DND-41 (cell line): ENCODE measurements around the gene ADM2.

Source experiments
- ATAC-seq: fragments of 200-7000 bp; cut with Tn5 transposase; 3 replicates; pipeline ENCODE4 v1.9.1; 2021; ENCODE audit warnings: low read depth; ENCODE audit not compliant: insufficient read depth
- DNase-seq: peaks from one replicate; pipeline ENCODE4 v3.0.0-alpha.2; 2020
- H2AFZ ChIP-seq: 2 replicates; pipeline ENCODE4 v1.6.0; 2012; ENCODE audit warnings: low read depth, low read length
- H3K27ac ChIP-seq: 2 replicates; pipeline ENCODE4 v1.5.1; 2012; ENCODE audit warnings: low read length, inconsistent platforms
- H3K27me3 ChIP-seq: fragments of 200-600 bp; sonication (generic); 2 replicates; pipeline ENCODE4 v1.6.0; 2012; ENCODE audit warnings: low read length, mild to moderate bottlenecking, inconsistent platforms; ENCODE audit not compliant: insufficient read depth, poor library complexity
- H3K36me3 ChIP-seq: 2 replicates; pipeline ENCODE4 v1.5.1; 2012; ENCODE audit warnings: low read length, inconsistent platforms; ENCODE audit not compliant: insufficient read depth
- H3K4me1 ChIP-seq: 2 replicates; pipeline ENCODE4 v1.5.1; 2012; ENCODE audit warnings: mild to moderate bottlenecking, low read length; ENCODE audit not compliant: insufficient read depth
- H3K4me2 ChIP-seq: 2 replicates; pipeline ENCODE4 v1.6.0; 2012; ENCODE audit warnings: mild to moderate bottlenecking, moderate library complexity, low read length, inconsistent platforms; ENCODE audit not compliant: insufficient read depth
- H3K4me3 ChIP-seq, 2 experiments: fragments of 200-600 bp in 1 of 2; shearing (Covaris generic) in 1 of 2; 2 replicates each; pipeline ENCODE4 v1.5.1; 2012 to 2016; ENCODE audit warnings: inconsistent platforms in 2 of 2, low read length in 2 of 2, mild to moderate bottlenecking in 2 of 2, low read depth in 1 of 2, moderate library complexity in 1 of 2
- H3K79me2 ChIP-seq: 2 replicates; pipeline ENCODE4 v1.6.0; 2012; ENCODE audit warnings: low read length, inconsistent platforms; ENCODE audit not compliant: insufficient read depth
- H3K9ac ChIP-seq: 2 replicates; pipeline ENCODE4 v1.6.0; 2012; ENCODE audit warnings: low read depth, mild to moderate bottlenecking, inconsistent platforms, low read length, moderate library complexity
- H3K9me3 ChIP-seq: 2 replicates; pipeline ENCODE4 v1.5.1; 2012; ENCODE audit warnings: low read length, moderate library complexity, mild to moderate bottlenecking, inconsistent platforms; ENCODE audit not compliant: insufficient read depth, severe bottlenecking
- H4K20me1 ChIP-seq: 2 replicates; pipeline ENCODE4 v1.6.0; 2012; ENCODE audit warnings: low read length; ENCODE audit not compliant: insufficient read depth
- CTCF ChIP-seq: IDR thresholded peaks from 2 replicates; pipeline ENCODE4 v1.5.1; 2012; ENCODE audit warnings: borderline replicate concordance, low read length, moderate library complexity, mild to moderate bottlenecking; ENCODE audit not compliant: poor library complexity, severe bottlenecking; ENCODE audit errors: extremely low read depth
- EZH2 ChIP-seq: IDR thresholded peaks from 3 replicates; pipeline ENCODE4 v1.6.1; 2012; ENCODE audit warnings: borderline replicate concordance, low read depth, mild to moderate bottlenecking, moderate library complexity, low read length, inconsistent platforms; ENCODE audit not compliant: severe bottlenecking

Gene ADM2

GRCh38 chr22:50473088-50473487, 8.3 kb upstream of the ADM2 start:
- H2AFZ ChIP-seq = no peak overlapping the region
- DNase-seq (peak; percentile 56), ATAC-seq (no peak)
- peak overlapping the region; percentile 99 for H3K4me2 ChIP-seq
- no peaks in the 10 kb centered on the region for H3K27me3 ChIP-seq
- H3K36me3 ChIP-seq = peaks cover 37% of the 10 kb centered on the region
- peak overlapping the region; percentile 93 to 96; a peak in 3 of 4 replicates for H3K4me3 ChIP-seq
- H3K4me1 ChIP-seq = peaks cover 74% of the 10 kb centered on the region
- H4K20me1 ChIP-seq = peaks cover 56% of the 10 kb centered on the region
- peak overlapping the region; percentile 84 for H3K9ac ChIP-seq
- H3K9me3 ChIP-seq = no peaks in the 10 kb centered on the region
- peaks cover 62% of the 10 kb centered on the region for H3K79me2 ChIP-seq
- peak; percentile 65 for TF ChIP-seq CTCF
- no peak for TF ChIP-seq EZH2
- peak overlapping the region; percentile 91 for H3K27ac ChIP-seq

GRCh38 chr22:50473855-50474671, 7.3 kb upstream of the ADM2 start:
- H3K36me3 ChIP-seq = peaks cover 35% of the 10 kb centered on the region
- H3K79me2 ChIP-seq = peaks cover 52% of the 10 kb centered on the region
- DNase-seq (peak; percentile 56), ATAC-seq (no peak)
- H3K9me3 ChIP-seq = no peaks in the 10 kb centered on the region
- H3K27ac ChIP-seq = peak overlapping the region; percentile 91
- peaks cover 46% of the 10 kb centered on the region for H4K20me1 ChIP-seq
- H3K4me2 ChIP-seq = peak overlapping the region; percentile 99
- H3K4me1 ChIP-seq = peaks cover 64% of the 10 kb centered on the region
- H3K27me3 ChIP-seq = no peaks in the 10 kb centered on the region
- peak overlapping the region; percentile 93 to 96; a peak in 3 of 4 replicates for H3K4me3 ChIP-seq
- peak overlapping the region; percentile 84 for H3K9ac ChIP-seq
- TF ChIP-seq CTCF = no peak
- TF ChIP-seq EZH2 = no peak
- H2AFZ ChIP-seq = no peak overlapping the region

GRCh38 chr22:50474710-50475651, 6.4 kb upstream of the ADM2 start, which contains the start of gene SBF1:
Gene SBF1, minus strand, starts transcription at chr22:50475035. Its CDS starts 195 bp downstream, at chr22:50474840.
- peak within 1 kb of the TSS; percentile 96 for H2AFZ ChIP-seq
- H3K36me3 ChIP-seq = peaks cover 35% of the 10 kb centered on the region
- DNase-seq = peak; percentile 86
- peaks cover 43% of the 10 kb centered on the region for H4K20me1 ChIP-seq
- H3K4me3 ChIP-seq = peak within 1 kb of the TSS; percentile 93 to 96
- peak within 1 kb of the TSS; percentile 91 for H3K27ac ChIP-seq
- peak within 1 kb of the TSS; percentile 99 for H3K4me2 ChIP-seq
- H3K27me3 ChIP-seq = no peaks in the 10 kb centered on the region
- peaks cover 55% of the 10 kb centered on the region for H3K4me1 ChIP-seq
- H3K79me2 ChIP-seq = peaks cover 50% of the 10 kb centered on the region
- peak within 1 kb of the TSS; percentile 84 for H3K9ac ChIP-seq
- TF ChIP-seq CTCF = no peak
- no peak for TF ChIP-seq EZH2
- H3K9me3 ChIP-seq = no peaks in the 10 kb centered on the region
- ATAC-seq = peak; percentile 55
